RWPE2 (cell line): ENCODE measurements around the gene CFAP206.

ENCODE experiments used
- ATAC-seq: fragments of 200-7000 bp; cut with Tn5 transposase; 3 replicates; pipeline ENCODE4 v1.9.1; 2021; ENCODE audit warnings: low read depth
- DNase-seq: peaks from one replicate; pipeline ENCODE4 v3.0.0-alpha.2; 2020; ENCODE audit warnings: low spot score
- H3K27ac ChIP-seq: fragments of 450-650 bp; 2 replicates; pipeline ENCODE4 v1.5.1; 2017; ENCODE audit warnings: mild to moderate bottlenecking; ENCODE audit not compliant: poor library complexity, severe bottlenecking
- H3K27me3 ChIP-seq: fragments of 250-450 bp; sonication (Bioruptor Pico); 2 replicates; pipeline ENCODE4 v1.5.1; 2021; ENCODE audit warnings: mild to moderate bottlenecking, moderate library complexity; ENCODE audit not compliant: insufficient read depth, poor library complexity, severe bottlenecking
- H3K36me3 ChIP-seq: fragments of 250-450 bp; sonication (Bioruptor Pico); 2 replicates; pipeline ENCODE4 v1.5.1; 2020; ENCODE audit warnings: low read depth, mild to moderate bottlenecking, moderate library complexity
- H3K4me1 ChIP-seq: fragments of 250-450 bp; sonication (Bioruptor Pico); 2 replicates; pipeline ENCODE4 v1.5.1; 2021; ENCODE audit warnings: mild to moderate bottlenecking, moderate library complexity; ENCODE audit not compliant: insufficient read depth, poor library complexity, severe bottlenecking
- H3K4me3 ChIP-seq: fragments of 250-450 bp; sonication (Bioruptor Pico); 2 replicates; pipeline ENCODE4 v1.5.1; 2021; ENCODE audit warnings: mild to moderate bottlenecking, moderate library complexity; ENCODE audit not compliant: severe bottlenecking
- H3K9me3 ChIP-seq: fragments of 250-450 bp; sonication (Bioruptor Pico); 2 replicates; pipeline ENCODE4 v1.5.1; 2021; ENCODE audit warnings: mild to moderate bottlenecking, moderate library complexity; ENCODE audit not compliant: severe bottlenecking
- TF ChIP-seq, protein P1 (sequence below): fragments of 450-650 bp; IDR thresholded peaks from one replicate; pipeline ENCODE4 v1.5.1; 2017; ENCODE audit warnings: mild to moderate bottlenecking, moderate library complexity; ENCODE audit not compliant: poor library complexity, severe bottlenecking

Gene CFAP206

DNA sequence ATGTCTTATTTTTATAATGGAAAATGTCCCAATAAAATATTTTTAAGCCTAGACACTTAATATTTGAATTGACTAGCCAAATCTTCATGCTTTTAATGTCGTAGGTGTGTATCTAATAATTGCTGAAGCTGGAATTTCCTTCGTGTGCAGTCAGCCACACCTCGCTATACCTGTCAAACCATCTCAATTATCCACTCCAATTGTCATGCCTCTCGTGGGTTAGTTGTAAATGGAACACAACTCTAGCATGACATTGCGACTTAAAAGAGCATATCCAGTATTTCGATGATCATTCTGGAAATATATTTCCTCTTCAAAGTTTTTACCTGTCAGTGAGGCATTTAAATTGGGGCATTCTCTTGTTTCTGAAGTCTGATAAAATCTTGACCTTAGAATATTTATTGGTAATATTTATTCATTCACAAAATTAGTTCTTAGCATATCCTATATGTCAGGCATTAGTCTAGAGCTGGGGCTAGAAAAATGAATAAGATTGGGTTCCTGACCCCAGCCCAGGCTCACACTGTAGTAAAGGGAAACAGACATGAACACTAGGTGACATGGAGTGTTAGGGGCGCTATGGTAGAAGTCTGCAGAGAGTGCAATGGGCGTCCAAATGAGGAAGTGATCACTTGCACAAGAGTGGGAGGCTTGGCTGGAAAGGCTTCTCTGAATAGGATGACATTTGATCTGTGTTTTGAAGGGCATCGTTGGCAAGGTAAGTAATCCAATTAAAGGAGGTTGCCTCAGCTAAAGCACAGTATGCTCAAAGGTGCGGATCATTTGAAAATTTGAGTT is 11.0 kb upstream of the CFAP206 start:
- DNase-seq, result no peak

DNA sequence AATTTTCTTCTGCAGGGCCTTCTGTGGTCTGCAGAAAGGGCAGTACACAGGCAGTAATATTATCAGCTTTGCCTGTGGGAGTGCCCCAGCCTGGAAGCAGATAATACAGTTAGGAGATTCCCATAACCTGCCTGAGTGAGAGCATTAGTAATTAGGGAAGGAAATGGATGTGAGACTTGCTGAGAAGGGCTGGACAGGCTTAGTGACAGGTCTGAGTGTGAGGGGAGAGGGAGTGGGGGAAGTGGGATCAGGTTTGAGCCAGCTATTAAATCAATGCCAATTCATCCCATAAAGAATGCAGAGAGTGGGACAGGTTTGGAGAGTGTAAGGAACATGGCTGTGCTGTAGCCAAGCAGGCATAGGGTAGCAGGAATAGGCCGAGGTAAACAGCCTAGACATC is 10.1 kb upstream of the CFAP206 start:
- H3K4me1 ChIP-seq, result no peaks in the 10 kb centered on the region
- H3K4me3 ChIP-seq, result no peak overlapping the region
- H3K27ac ChIP-seq, result no peak overlapping the region
- DNase-seq, result no peak
- ATAC-seq, result no peak
- H3K36me3 ChIP-seq, result no peaks in the 10 kb centered on the region
- H3K27me3 ChIP-seq, result no peaks in the 10 kb centered on the region
- no peaks in the 10 kb centered on the region for H3K9me3 ChIP-seq
- TF ChIP-seq, protein P1, sequence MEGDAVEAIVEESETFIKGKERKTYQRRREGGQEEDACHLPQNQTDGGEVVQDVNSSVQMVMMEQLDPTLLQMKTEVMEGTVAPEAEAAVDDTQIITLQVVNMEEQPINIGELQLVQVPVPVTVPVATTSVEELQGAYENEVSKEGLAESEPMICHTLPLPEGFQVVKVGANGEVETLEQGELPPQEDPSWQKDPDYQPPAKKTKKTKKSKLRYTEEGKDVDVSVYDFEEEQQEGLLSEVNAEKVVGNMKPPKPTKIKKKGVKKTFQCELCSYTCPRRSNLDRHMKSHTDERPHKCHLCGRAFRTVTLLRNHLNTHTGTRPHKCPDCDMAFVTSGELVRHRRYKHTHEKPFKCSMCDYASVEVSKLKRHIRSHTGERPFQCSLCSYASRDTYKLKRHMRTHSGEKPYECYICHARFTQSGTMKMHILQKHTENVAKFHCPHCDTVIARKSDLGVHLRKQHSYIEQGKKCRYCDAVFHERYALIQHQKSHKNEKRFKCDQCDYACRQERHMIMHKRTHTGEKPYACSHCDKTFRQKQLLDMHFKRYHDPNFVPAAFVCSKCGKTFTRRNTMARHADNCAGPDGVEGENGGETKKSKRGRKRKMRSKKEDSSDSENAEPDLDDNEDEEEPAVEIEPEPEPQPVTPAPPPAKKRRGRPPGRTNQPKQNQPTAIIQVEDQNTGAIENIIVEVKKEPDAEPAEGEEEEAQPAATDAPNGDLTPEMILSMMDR, result no peak

More for the DNA sequence above, 11.0 kb upstream of the CFAP206 start:
- Histone ChIP-seq H3K27ac (no peak overlapping the region), H3K9me3 (no peaks in the 10 kb centered on the region), H3K4me1 (no peaks in the 10 kb centered on the region), H3K4me3 (no peak overlapping the region), H3K27me3 (no peaks in the 10 kb centered on the region), H3K36me3 (no peaks in the 10 kb centered on the region)
- ATAC-seq, result no peak
- TF ChIP-seq, protein P1, result no peak

DNA sequence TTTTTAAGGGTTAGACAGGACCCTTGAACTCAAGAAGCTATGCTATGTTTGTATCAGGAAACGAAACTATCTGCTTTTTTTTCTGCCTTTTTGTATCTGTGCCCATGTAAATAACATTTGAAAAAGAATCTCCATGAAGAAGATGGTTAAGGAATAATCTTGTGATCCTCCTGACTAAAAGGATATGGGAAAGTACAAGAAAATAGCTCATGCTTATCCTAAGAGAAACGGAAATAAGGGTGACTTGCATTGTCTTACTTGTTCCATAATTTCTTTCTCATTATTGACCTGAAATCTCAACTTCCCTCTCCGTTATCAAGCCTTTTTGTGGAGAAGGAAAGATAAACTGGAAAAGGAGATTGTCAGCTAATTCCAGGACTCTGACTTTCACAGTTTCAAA is 5.9 kb upstream of the CFAP206 start:
- no peak overlapping the region for H3K27ac ChIP-seq
- DNase-seq (no peak), ATAC-seq (no peak)
- TF ChIP-seq, protein P1, result no peak
- no peaks in the 10 kb centered on the region for H3K36me3 ChIP-seq
- no peaks in the 10 kb centered on the region for H3K4me1 ChIP-seq
- H3K27me3 ChIP-seq, result no peaks in the 10 kb centered on the region
- no peak overlapping the region for H3K4me3 ChIP-seq
- H3K9me3 ChIP-seq, result no peaks in the 10 kb centered on the region

GRCh38 chr6:87407561-87407900 is 241 bp upstream of the CFAP206 start:
- ATAC-seq (peak; percentile 37), DNase-seq (no peak)
- TF ChIP-seq, protein P1, result no peak
- no peaks in the 10 kb centered on the region for H3K27me3 ChIP-seq
- no peaks in the 10 kb centered on the region for H3K9me3 ChIP-seq
- peak overlapping the region; percentile 38 for H3K27ac ChIP-seq
- H3K36me3 ChIP-seq, result no peaks in the 10 kb centered on the region
- H3K4me1 ChIP-seq, result peaks cover 4% of the 10 kb centered on the region
- peak overlapping the region; percentile 92 for H3K4me3 ChIP-seq

GRCh38 chr6:87408721-87409155 is 966 bp downstream of the CFAP206 start:
- Histone ChIP-seq H3K36me3 (no peaks in the 10 kb centered on the region), H3K4me1 (peaks cover 4% of the 10 kb centered on the region), H3K4me3 (peak overlapping the region; percentile 92), H3K27me3 (no peaks in the 10 kb centered on the region), H3K27ac (peak overlapping the region; percentile 38), H3K9me3 (no peaks in the 10 kb centered on the region)
- DNase-seq (no peak), ATAC-seq (peak; percentile 20)
- TF ChIP-seq, protein P1, result no peak
